Panc1 (cell line): ENCODE data around the gene SLC29A1. TPM values are rescaled to one million over a fixed set of nuclear protein-coding genes. Genes with fewer than 3 reads are reported as not detected.

Experiments
- ATAC-seq: fragments of 200-7000 bp; cut with Tn5 transposase; 2 replicates; pipeline ENCODE4 v1.9.1; 2020; ENCODE audit warnings: mild to moderate bottlenecking, moderate library complexity
- BruUV-seq: library from RNA; stranded (reverse); fragments of 400-500 nt; replicated peaks from 2 replicates; lab custom pipeline; 2021; lab: Mats Ljungman, UMichigan
- CTCF ChIA-PET: fragments of 300-600 bp; sonication (Branson Sonifier 250); formaldehyde crosslinking; loops from one replicate; lab custom pipeline; 2022; ENCODE audit warnings: antibody characterized with exemption; lab: Charles Lee
- POLR2A ChIA-PET: fragments of 300-600 bp; sonication (Branson Sonifier 250); formaldehyde crosslinking; loops from one replicate; lab custom pipeline; 2022; ENCODE audit warnings: antibody characterized with exemption; lab: Charles Lee
- DNase-seq: peaks from one replicate; pipeline ENCODE4 v3.0.0-alpha.2; 2010; ENCODE audit warnings: low read depth, low spot score
- H3K27ac ChIP-seq: 2 replicates; pipeline ENCODE4 v1.5.1; 2011; ENCODE audit warnings: mild to moderate bottlenecking, low read length, inconsistent platforms
- H3K27me3 ChIP-seq: fragments of 200-500 bp; sonication (Bioruptor generic); 2 replicates; pipeline ENCODE4 v1.6.0; 2014; ENCODE audit warnings: low read length, inconsistent platforms; ENCODE audit not compliant: control insufficient read depth, insufficient read depth
- H3K36me3 ChIP-seq: fragments of 200-500 bp; sonication (Bioruptor generic); 2 replicates; pipeline ENCODE4 v1.5.1; 2014; ENCODE audit warnings: inconsistent platforms, mild to moderate bottlenecking, low read length, moderate library complexity; ENCODE audit not compliant: control insufficient read depth, insufficient read depth
- H3K4me1 ChIP-seq: 2 replicates; pipeline ENCODE4 v1.5.1; 2011; ENCODE audit warnings: inconsistent platforms, mild to moderate bottlenecking, low read length, moderate library complexity; ENCODE audit not compliant: control insufficient read depth, insufficient read depth
- H3K4me3 ChIP-seq, 2 experiments: 2 replicates each; pipeline ENCODE4 v1.5.1; 2011 to 2012; ENCODE audit warnings: low read depth in 2 of 2, low read length in 2 of 2, mild to moderate bottlenecking in 2 of 2, inconsistent platforms in 1 of 2, moderate library complexity in 1 of 2
- H3K9me3 ChIP-seq: fragments of 200-500 bp; sonication (Bioruptor generic); 2 replicates; pipeline ENCODE4 v1.5.1; 2014; ENCODE audit warnings: low read depth, mild to moderate bottlenecking, inconsistent platforms, low read length, moderate library complexity; ENCODE audit not compliant: control insufficient read depth, insufficient read depth
- CTCF ChIP-seq: fragments of 450-650 bp; IDR thresholded peaks from 2 replicates; pipeline ENCODE4 v1.5.1; 2017; ENCODE audit warnings: mild to moderate bottlenecking
- POLR2AphosphoS5 ChIP-seq: IDR thresholded peaks from 2 replicates; pipeline ENCODE4 v1.6.1; 2012; ENCODE audit warnings: mild to moderate bottlenecking, low read depth, low read length, moderate library complexity
- SIN3A ChIP-seq: IDR thresholded peaks from 2 replicates; pipeline ENCODE4 v1.6.1; 2012; ENCODE audit warnings: low read depth, mild to moderate bottlenecking, low read length, moderate library complexity, borderline replicate concordance; ENCODE audit not compliant: insufficient read depth
- TCF7L2 ChIP-seq: IDR thresholded peaks from 2 replicates; pipeline ENCODE4 v1.6.1; 2011; ENCODE audit warnings: mild to moderate bottlenecking, low read depth, low read length, inconsistent platforms
- in situ Hi-C: cut with HindIII; loops from 2 replicates; pipeline ENCODE4 v1.10.0; 2016; ENCODE audit warnings: low sequenced_read_pairs, low pct_unique_long_range_greater_than_20kb
- intact Hi-C: fragments of 100-400 bp; cut with micrococcal nuclease; formaldehyde crosslinking; loops from one replicate; pipeline ENCODE4 v1.10.0; 2022; ENCODE audit not compliant: unreplicated experiment
- total RNA-seq: library from RNA; stranded (reverse); gene quantifications from one replicate; pipeline ENCODE4 v1.2.1, GENCODE V29; 2021; ENCODE audit not compliant: unreplicated experiment
- TF ChIP-seq, protein P1 (sequence below), 2 experiments: IDR thresholded peaks; 2 replicates each; pipeline ENCODE4 v1.6.1; 2011 to 2012; ENCODE audit warnings: low read depth in 2 of 2, control low read depth in 1 of 2, low read length in 1 of 2, mild to moderate bottlenecking in 1 of 2, moderate library complexity in 1 of 2; ENCODE audit not compliant: insufficient read depth in 1 of 2

The SLC29A1 gene
- total RNA-seq, 1 experiment from 2014 or later, result 263 TPM

- no peaks in the 10 kb centered on the region for H3K27me3 ChIP-seq
- no peak overlapping the region for H3K4me3 ChIP-seq
- no peaks in the 10 kb centered on the region for H3K9me3 ChIP-seq
- no peak overlapping the region for H3K27ac ChIP-seq
- BruUV-seq, result no TSS peak
- POLR2A ChIA-PET, result interaction anchor here (0.5 kb wide), 1 partner anchor 32 kb away, joined by 3 read pairs; no protein-coding TSS in a partner anchor
- DNase-seq (no peak), ATAC-seq (no peak)
- in situ Hi-C loops (no loop called here), intact Hi-C loops (no loop called here)
- H3K4me1 ChIP-seq, result peaks cover 20% of the 10 kb centered on the region
- H3K36me3 ChIP-seq, result no peaks in the 10 kb centered on the region
- TF ChIP-seq SIN3A, result no peak
- no peak for TF ChIP-seq TCF7L2
- CTCF ChIA-PET, result interaction anchor here (0.6 kb wide), 1 partner anchor 46 kb away, joined by 6 read pairs; no protein-coding TSS in a partner anchor
Observed at GRCh38 chr6:44207966-44208365, 15.4 kb upstream of the SLC29A1 start.

- Histone ChIP-seq H3K4me1 (peaks cover 3% of the 10 kb centered on the region), H3K27ac (no peak overlapping the region), H3K27me3 (no peaks in the 10 kb centered on the region), H3K4me3 (no peak overlapping the region), H3K9me3 (no peaks in the 10 kb centered on the region), H3K36me3 (no peaks in the 10 kb centered on the region)
- ATAC-seq (no peak), DNase-seq (no peak)
- POLR2A ChIA-PET, result no interaction called here
- intact Hi-C loops (no loop called here), in situ Hi-C loops (no loop called here)
- BruUV-seq, result no TSS peak
- no peak for TF ChIP-seq POLR2AphosphoS5
- TF ChIP-seq TCF7L2, result no peak
- TF ChIP-seq CTCF, result no peak
- TF ChIP-seq, protein P1, sequence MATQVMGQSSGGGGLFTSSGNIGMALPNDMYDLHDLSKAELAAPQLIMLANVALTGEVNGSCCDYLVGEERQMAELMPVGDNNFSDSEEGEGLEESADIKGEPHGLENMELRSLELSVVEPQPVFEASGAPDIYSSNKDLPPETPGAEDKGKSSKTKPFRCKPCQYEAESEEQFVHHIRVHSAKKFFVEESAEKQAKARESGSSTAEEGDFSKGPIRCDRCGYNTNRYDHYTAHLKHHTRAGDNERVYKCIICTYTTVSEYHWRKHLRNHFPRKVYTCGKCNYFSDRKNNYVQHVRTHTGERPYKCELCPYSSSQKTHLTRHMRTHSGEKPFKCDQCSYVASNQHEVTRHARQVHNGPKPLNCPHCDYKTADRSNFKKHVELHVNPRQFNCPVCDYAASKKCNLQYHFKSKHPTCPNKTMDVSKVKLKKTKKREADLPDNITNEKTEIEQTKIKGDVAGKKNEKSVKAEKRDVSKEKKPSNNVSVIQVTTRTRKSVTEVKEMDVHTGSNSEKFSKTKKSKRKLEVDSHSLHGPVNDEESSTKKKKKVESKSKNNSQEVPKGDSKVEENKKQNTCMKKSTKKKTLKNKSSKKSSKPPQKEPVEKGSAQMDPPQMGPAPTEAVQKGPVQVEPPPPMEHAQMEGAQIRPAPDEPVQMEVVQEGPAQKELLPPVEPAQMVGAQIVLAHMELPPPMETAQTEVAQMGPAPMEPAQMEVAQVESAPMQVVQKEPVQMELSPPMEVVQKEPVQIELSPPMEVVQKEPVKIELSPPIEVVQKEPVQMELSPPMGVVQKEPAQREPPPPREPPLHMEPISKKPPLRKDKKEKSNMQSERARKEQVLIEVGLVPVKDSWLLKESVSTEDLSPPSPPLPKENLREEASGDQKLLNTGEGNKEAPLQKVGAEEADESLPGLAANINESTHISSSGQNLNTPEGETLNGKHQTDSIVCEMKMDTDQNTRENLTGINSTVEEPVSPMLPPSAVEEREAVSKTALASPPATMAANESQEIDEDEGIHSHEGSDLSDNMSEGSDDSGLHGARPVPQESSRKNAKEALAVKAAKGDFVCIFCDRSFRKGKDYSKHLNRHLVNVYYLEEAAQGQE (IDR thresholded peaks at IDR 0.05; ENCODE audit: insufficient read depth in 1 of 2, low read depth in 2 of 2, low read length in 1 of 2), result no peak
- no peak for TF ChIP-seq SIN3A
- CTCF ChIA-PET, result no interaction called here
Observed at GRCh38 chr6:44211284-44211683, 12.1 kb upstream of the SLC29A1 start.

DNA sequence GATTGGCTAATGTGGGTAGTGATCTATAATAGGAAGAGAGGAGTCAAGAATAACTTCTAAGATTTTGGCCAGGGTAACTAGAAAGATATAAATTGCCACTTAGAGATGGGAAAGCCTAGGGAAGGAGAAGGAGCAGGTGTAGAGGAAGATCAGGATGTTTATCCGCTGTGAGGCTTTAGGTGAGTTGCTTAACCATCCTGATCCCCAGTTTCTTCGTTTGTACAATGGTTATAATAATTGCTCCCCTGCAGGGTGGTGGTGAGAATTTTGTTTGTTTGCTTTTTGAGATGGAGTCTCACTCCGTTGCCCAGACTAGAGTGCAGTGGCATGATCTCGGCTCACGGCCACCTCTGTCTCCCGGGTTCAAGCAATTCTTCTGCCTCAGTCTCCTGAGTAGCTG lies 9.1 kb upstream of the SLC29A1 start:
- in situ Hi-C loops, result no loop called here

More for the DNA sequence above, 9.1 kb upstream of the SLC29A1 start:
- H3K36me3 ChIP-seq, result no peaks in the 10 kb centered on the region
- ChIA-PET CTCF (no interaction called here), POLR2A (interaction anchor here (0.5 kb wide), 1 partner anchor 24 kb away, joined by 7 read pairs; no protein-coding TSS in a partner anchor)
- H3K27ac ChIP-seq, result no peak overlapping the region
- ATAC-seq (no peak), DNase-seq (no peak)
- no peak overlapping the region for H3K4me3 ChIP-seq
- BruUV-seq, result no TSS peak
- H3K4me1 ChIP-seq, result peaks cover 26% of the 10 kb centered on the region
- H3K27me3 ChIP-seq, result no peaks in the 10 kb centered on the region
- no peaks in the 10 kb centered on the region for H3K9me3 ChIP-seq
- intact Hi-C loops, result no loop called here
- TF ChIP-seq POLR2AphosphoS5 (no peak), SIN3A (no peak), TCF7L2 (no peak), CTCF (no peak)
- TF ChIP-seq, protein P1 (IDR thresholded peaks at IDR 0.05; ENCODE audit: insufficient read depth in 1 of 2, low read depth in 2 of 2, low read length in 1 of 2), result no peak
